B cell (primary cell): Measurements from ENCODE around the gene MYO18A. TPM values are rescaled to one million over a fixed set of nuclear protein-coding genes. Genes with fewer than 3 reads are reported as not detected.

Experiments used
- ATAC-seq: fragments of 200-7000 bp; cut with Tn5 transposase; one replicate; pipeline ENCODE4 v1.10.0; 2021; ENCODE audit warnings: low read depth, mild to moderate bottlenecking, moderate number of reproducible peaks, moderate library complexity
- CTCF ChIA-PET: fragments of 350-600 bp; sonication (Branson Sonifier 250); formaldehyde crosslinking; loops from one replicate; lab custom pipeline; 2021; ENCODE audit warnings: antibody characterized with exemption, inconsistent platforms; lab: Charles Lee
- POLR2A ChIA-PET: fragments of 350-600 bp; sonication (Branson Sonifier 250); formaldehyde crosslinking; loops from one replicate; lab custom pipeline; 2021; ENCODE audit warnings: antibody characterized with exemption; lab: Charles Lee
- DNase-seq: peaks from one replicate; pipeline ENCODE4 v3.0.0; 2013
- H2AFZ ChIP-seq: 2 replicates; pipeline ENCODE4 v1.6.1; 2012; ENCODE audit warnings: mild to moderate bottlenecking, low read depth, low read length; ENCODE audit not compliant: insufficient read depth, poor library complexity, severe bottlenecking
- H3K27ac ChIP-seq, 2 donors: 1 replicate in 1 of 2; 2 replicates in 1 of 2; pipeline ENCODE4 v1.5.1; 2012 to 2013; ENCODE audit warnings: low read length in 2 of 2, mild to moderate bottlenecking in 2 of 2, moderate library complexity in 1 of 2
- H3K27me3 ChIP-seq, 4 experiments: fragments of 200-600 bp in 1 of 4; sonication (generic) in 1 of 4; replicated peaks in 1 of 4; 1 replicate in 2 of 4; 2 replicates in 2 of 4; pipeline versions ENCODE4 v1.6.1 to v1.7.0; 2013 to 2016; ENCODE audit warnings: low read length in 3 of 4, mild to moderate bottlenecking in 2 of 4, mixed read lengths in 1 of 4, moderate library complexity in 1 of 4; ENCODE audit not compliant: insufficient read depth in 4 of 4, control insufficient read depth in 3 of 4; ENCODE audit errors: control extremely low read depth in 1 of 4
- H3K36me3 ChIP-seq, 2 experiments: replicated peaks in 1 of 2; 1 replicate in 1 of 2; 2 replicates in 1 of 2; pipeline versions ENCODE4 v1.6.1 to v1.7.1; 2013; ENCODE audit warnings: low read length in 1 of 2; ENCODE audit not compliant: insufficient read depth in 2 of 2, control insufficient read depth in 1 of 2; ENCODE audit errors: control extremely low read depth in 1 of 2, extremely low read depth in 1 of 2
- H3K4me1 ChIP-seq, 2 donors: fragments of 200-600 bp in 1 of 2; sonication (generic) in 1 of 2; 1 replicate in 1 of 2; 2 replicates in 1 of 2; pipeline versions ENCODE4 v1.5.1 to v1.6.1; 2013 to 2017; ENCODE audit warnings: low read length in 2 of 2; ENCODE audit not compliant: control insufficient read depth in 2 of 2, insufficient read depth in 2 of 2
- H3K4me2 ChIP-seq: replicated peaks from 2 replicates; pipeline ENCODE3; 2012; ENCODE audit warnings: mild to moderate bottlenecking, low read depth, low read length; ENCODE audit not compliant: poor library complexity, severe bottlenecking
- H3K4me3 ChIP-seq, 5 experiments: fragments of 200-600 bp in 1 of 5; sonication (generic) in 1 of 5; 1 replicate in 3 of 5; 2 replicates in 2 of 5; pipeline versions ENCODE4 v1.5.1 to v1.7.0; 2011 to 2016; ENCODE audit warnings: low read length in 4 of 5, mild to moderate bottlenecking in 4 of 5, low read depth in 2 of 5, control low read depth in 1 of 5, moderate library complexity in 1 of 5; ENCODE audit not compliant: insufficient read depth in 1 of 5; ENCODE audit errors: control extremely low read depth in 1 of 5, extremely low read depth in 1 of 5
- H3K79me2 ChIP-seq: fragments of 200-600 bp; sonication (generic); one replicate; pipeline ENCODE4 v1.6.0; 2016; ENCODE audit warnings: low read length; ENCODE audit not compliant: control insufficient read depth, insufficient read depth
- H3K9ac ChIP-seq: fragments of 200-600 bp; sonication (generic); 2 replicates; pipeline ENCODE4 v1.6.1; 2017; ENCODE audit warnings: mild to moderate bottlenecking, low read length, moderate library complexity
- H3K9me3 ChIP-seq, 3 donors: one replicate each; pipeline versions ENCODE4 v1.6.1 to v1.7.1; 2013; ENCODE audit warnings: low read length in 2 of 3; ENCODE audit not compliant: control insufficient read depth in 2 of 3, insufficient read depth in 1 of 3; ENCODE audit errors: control extremely low read depth in 1 of 3
- H4K20me1 ChIP-seq: 2 replicates; pipeline ENCODE4 v1.6.0; 2012; ENCODE audit warnings: mild to moderate bottlenecking, low read length; ENCODE audit not compliant: insufficient read depth, control insufficient read depth, poor library complexity, severe bottlenecking
- H3K27ac Mint-ChIP-seq: one replicate; pipeline ENCODE4 v1.8.0; 2021; ENCODE audit warnings: mixed read lengths
- H3K27me3 Mint-ChIP-seq: one replicate; pipeline ENCODE4 v1.8.0; 2021; ENCODE audit warnings: mixed read lengths
- H3K4me1 Mint-ChIP-seq: one replicate; pipeline ENCODE4 v1.8.0; 2021; ENCODE audit warnings: mixed read lengths
- H3K4me3 Mint-ChIP-seq: one replicate; pipeline ENCODE4 v1.8.0; 2021; ENCODE audit warnings: mixed read lengths
- H3K9me3 Mint-ChIP-seq: one replicate; pipeline ENCODE4 v1.8.0; 2022; ENCODE audit warnings: mixed read lengths; ENCODE audit not compliant: insufficient read depth
- CTCF ChIP-seq: fragments of 200-600 bp; IDR thresholded peaks from one replicate; pipeline ENCODE4 v1.8.0; 2022; ENCODE audit warnings: antibody characterized with exemption, mild to moderate bottlenecking
- EZH2 ChIP-seq: IDR thresholded peaks from 2 replicates; pipeline ENCODE4 v1.6.1; 2012; ENCODE audit warnings: borderline replicate concordance, low read depth, mild to moderate bottlenecking, moderate library complexity, low read length; ENCODE audit not compliant: insufficient read depth, poor library complexity, severe bottlenecking
- WGBS: methylation state at CpG from one replicate; pipeline ENCODE4 v1.1.5; 2013; ENCODE audit warnings: missing lambda C conversion rate; ENCODE audit not compliant: insufficient coverage; 5-methylcytosine and 5-hydroxymethylcytosine counted together
- intact Hi-C: fragments of 100-400 bp; cut with micrococcal nuclease; formaldehyde crosslinking; loops from one replicate; pipeline ENCODE4 v1.10.0; 2022
- polyA plus RNA-seq: library from polyadenylated mRNA; depleted of rRNA; stranded (reverse); fragments of >200 nt; gene quantifications from 2 replicates; pipeline ENCODE4 v1.2.3, GENCODE V29; 2012
- total RNA-seq, 2 donors: library from RNA; stranded (reverse); fragments of 120-200 nt in 1 of 2; gene quantifications; 1 replicate in 1 of 2; 2 replicates in 1 of 2; pipeline versions ENCODE4 v1.2.3 to v1.2.4, GENCODE V29; 2013 to 2022

Gene MYO18A
- total and polyA plus RNA-seq, 2 donors (not counting 1 experiment from before 2014, with no cell fraction given) = 72.2 to 155 TPM

- Histone ChIP-seq H3K9me3 (no peaks in the 10 kb centered on the region), H2AFZ (no peak overlapping the region), H3K4me2 (no peak overlapping the region), H3K9ac (no peak overlapping the region), H3K27me3 (no peaks in the 10 kb centered on the region), H3K36me3 (peaks cover 0 to 73% of the 10 kb centered on the region in 2 experiments), H3K79me2 (peaks cover 52% of the 10 kb centered on the region), H4K20me1 (peaks cover 66% of the 10 kb centered on the region), H3K27ac (no peak overlapping the region), H3K4me3 (no peak overlapping the region), H3K4me1 (peaks cover 0 to under 1% of the 10 kb centered on the region in 2 donors)
- ChIA-PET CTCF (interaction anchor here (0.6 to 13.9 kb wide), 8 partner anchors 9 to 166 kb away, joined by 3 to 359 read pairs (median 3); partner anchors contain the start of gene MYO18A), POLR2A (interaction anchor here (0.7 kb wide), 1 partner anchor 58 kb away, joined by 6 read pairs; no protein-coding TSS in a partner anchor)
- H3K4me1 Mint-ChIP-seq = no peaks in the 10 kb centered on the region
- H3K27me3 Mint-ChIP-seq = no peaks in the 10 kb centered on the region
- intact Hi-C loops = loop anchor here (10.0 kb wide), 1 partner anchor 474 kb away; the partner anchor contains the start of gene BLTP2
- no peak for ATAC-seq
- WGBS = 95% methylated on average over 4 of the region's 6 CpGs
- TF ChIP-seq CTCF (no peak), EZH2 (no peak)
- no peaks in the 10 kb centered on the region for H3K9me3 Mint-ChIP-seq
- H3K4me3 Mint-ChIP-seq = no peak overlapping the region
- DNase-seq = no peak
- no peak overlapping the region for H3K27ac Mint-ChIP-seq
Observed at GRCh38 chr17:29119265-29119664, 60.9 kb downstream of the MYO18A start.
